Activated CD8-positive, alpha-beta memory T cell treated with anti-CD3 and anti-CD28 coated beads for 48 hours (primary cell): ENCODE results near the gene CHST12.

Source experiments
- DNase-seq, 3 experiments: peaks; one replicate each; pipeline ENCODE4 v3.0.0-alpha.2; 2020; ENCODE audit warnings: low read depth in 2 of 3, low spot score in 2 of 3

Gene CHST12

DNA sequence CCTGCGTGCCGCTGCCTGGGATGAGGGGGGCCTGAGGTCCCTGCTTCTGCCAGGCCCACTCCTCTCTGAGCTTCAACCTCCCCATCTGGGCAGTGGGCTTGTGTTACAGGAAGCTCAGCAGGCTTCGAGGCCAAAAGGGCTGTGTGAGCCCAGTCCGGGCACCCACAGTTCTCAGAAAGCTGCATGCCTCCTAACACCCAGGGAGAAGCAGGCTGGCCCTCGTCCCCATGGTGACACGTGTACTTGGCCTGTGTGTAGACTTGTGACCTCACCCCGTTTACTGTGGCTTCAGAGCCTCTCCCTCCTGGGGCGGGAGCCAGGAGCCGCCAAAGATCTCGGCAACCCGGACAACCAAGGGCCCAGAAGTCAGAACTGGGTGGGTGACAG, 75.0 kb downstream of the CHST12 start:
- DNase-seq: no peak

DNA sequence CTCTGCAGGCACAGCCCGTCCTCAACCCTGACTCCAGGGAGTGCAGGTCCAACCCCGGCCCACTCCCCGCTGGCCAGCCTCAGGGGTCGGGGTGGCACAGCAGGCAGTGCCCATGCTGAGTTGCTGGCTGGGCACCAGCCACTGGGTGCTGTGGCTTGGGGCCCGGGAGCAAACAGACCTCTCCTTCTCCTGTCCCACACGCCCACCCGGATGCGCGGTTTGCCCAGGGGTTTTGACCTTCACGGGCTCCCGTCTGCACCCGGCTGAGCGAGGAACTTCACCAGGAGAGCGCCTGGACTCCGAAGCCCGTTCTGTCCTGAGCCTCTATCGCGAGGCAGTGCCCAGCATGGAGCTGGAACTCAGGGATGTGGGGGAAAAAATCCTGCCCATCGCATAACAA, 75.4 kb downstream of the CHST12 start:
- DNase-seq: no peak

DNA sequence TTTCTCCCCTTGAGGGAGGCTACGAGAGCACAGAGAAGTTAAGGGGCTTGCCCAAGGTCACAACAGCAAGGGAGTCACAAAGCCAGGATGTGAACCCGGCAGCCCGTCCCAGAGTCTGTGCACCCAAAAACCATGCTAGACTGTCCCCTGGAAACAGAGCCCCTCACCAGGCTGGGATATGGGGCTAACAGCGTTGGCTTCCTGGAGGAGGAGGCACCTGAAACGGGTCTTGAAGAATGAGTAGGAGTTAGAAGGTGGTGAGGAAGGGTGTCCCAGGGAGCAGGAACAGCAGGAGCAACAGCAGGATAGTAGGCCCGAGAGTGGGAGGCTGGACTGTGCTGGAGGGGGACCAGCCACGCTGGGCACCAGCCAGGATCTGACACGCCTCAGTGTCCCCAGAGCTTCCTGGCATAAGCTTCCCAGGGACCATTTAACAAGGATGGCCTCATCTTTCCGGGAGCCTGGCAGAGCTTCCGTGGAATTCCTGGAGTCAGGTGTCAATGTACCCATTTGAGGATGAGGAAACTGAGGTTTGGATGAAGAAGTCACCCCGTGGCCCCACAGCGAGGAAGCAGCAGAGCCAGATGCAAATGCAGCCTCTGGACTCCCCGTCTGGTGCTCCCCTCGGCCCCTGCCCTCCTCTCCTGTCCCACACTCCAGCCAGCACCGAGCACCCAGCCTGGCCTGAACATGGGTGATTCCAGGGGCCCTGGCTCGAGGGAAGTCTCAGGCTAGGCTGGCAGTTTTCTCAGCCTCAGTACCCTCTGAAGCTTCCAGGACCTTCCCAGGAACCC, 76.1 kb downstream of the CHST12 start:
- DNase-seq: no peak

DNA sequence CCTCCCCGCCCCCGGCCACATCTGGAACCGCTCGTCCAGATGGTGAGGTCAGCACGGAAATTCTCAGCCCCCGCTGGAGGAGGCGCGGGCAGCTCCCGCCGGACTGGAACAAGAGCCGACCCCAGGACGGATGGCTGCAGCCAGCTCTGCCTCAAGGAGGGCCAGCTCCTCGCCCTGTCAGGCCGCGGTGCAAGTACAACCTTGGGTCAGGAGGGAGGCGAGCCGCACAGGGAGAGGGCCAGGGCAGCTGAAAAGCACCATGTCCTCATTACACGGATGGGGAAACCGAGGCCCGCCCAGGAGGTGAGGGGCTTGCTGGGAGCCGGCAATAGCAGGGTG, 76.6 kb downstream of the CHST12 start:
- DNase-seq: no peak

DNA sequence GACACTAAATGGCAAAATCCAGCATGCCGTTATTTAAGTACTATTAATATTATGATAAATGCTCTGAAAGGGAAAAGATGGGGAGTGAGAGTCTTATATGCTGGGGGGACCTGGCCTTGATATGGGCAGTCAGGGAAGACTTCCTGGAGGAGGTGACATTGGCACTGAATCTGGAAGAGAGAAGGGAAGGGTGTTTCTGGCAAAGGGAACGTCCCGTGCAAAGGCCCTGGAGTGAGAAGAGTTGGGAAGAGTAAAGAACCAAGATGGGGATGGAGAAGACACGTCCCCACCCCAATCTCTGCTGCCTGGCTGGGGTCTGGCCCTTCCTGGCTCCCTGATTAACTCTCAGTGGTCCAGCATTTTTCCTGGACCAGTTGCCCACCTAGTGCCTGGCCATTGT, 77.8 kb downstream of the CHST12 start:
- DNase-seq: no peak

DNA sequence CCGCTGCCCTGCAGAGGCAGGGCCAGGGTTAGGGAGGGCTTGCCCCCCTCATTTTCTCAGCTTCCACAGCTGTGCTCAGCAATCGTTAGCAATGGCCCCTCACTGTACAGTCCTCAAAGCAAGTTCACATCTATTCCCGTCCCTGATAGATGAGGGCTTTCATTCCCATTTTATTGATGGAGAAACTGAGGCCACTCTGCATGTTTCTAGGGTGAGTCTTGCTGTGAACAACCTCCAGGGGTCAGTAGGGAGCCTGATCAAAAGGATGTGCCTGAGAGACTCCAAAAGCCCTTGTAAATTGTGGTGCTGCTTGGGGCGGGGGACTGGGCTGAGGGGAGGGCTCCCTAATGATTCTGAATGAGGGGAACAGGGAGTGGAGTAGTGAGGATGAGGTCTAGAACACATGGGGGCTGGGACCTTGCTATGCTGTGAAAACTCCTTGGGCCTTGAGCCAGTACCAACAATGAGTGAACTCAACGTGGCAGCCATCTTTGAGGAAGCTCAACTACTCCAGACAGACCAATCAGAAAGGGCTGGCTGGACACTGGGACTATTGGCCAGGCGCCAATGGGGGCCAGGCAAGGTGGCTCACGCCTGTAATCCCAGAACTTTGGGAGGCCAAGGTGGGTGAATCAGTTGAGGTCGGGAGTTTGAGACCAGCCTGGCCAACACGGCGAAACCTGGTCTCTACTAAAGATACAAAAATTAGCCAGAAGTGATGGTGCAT, 79.5 kb downstream of the CHST12 start:
- DNase-seq: no peak

DNA sequence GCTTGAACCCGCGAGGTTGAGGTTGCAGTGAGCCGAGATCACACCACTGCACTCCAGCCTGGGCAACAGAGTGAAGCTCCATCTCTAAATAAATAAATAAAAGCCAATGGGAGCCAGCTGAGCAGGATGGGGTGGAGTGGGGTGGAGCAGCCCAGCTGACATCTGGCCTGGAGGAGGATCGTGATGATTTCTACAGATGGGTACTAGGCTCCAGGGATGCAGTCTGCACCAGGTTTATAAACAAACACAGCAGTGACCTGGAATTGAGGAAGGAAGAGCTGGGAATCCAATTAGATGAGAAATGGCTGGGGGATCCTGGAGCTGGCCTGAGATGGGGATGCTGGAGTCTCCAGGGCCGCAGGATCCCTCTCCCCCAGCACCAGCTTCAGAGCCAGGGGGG, 80.1 kb downstream of the CHST12 start:
- no peak for DNase-seq

DNA sequence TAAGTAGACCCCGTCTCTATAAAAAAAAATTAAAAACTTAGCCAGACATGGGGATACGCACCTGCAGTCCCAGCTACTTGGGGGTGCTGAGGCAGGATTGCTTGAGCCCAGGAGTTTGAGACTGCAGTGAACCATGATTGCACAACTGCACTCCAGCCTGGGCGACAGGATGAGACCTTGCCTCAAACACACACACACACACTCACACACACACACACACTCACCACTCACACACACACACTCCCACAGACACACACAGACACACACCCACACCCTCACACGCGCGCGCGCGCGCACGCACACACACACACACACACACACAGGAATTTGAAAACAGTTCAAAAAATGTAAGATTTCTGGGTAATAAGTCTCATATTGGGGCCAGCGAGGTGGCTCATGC, 81.5 kb downstream of the CHST12 start:
- DNase-seq: no peak

DNA sequence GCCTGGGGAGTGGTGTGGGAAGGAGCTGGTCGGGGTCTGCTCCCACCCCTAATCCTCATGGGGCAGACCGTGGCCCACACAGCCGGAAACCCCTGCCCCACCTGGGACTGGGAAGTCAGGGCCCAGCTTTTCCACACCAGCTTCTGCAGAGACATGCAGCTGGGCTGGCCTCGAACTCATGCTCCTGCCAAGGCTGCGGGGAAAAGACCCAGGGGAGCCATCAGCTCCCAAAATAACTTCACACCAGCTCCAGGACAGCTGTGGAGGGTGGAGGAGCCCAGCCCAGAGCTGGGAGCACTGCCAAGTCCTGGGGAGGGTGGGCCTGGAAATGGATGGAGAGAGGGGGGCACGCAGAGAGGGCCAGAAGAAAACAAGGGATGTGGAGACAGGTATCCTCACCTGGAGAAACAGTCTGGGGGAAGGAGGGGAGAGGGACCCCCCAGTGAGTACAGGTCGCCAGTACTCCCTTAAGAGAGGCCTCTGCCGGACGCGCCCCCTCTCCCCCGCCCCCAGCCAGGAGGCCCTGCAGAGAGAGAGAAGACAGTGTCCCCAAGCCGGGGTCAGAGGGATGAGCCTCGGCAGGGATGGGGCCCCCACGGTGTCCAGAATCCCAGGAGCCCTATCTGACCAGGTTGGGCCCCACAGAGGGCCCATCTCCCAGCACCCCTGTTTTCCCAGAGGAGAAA, 84.3 kb downstream of the CHST12 start:
- no peak for DNase-seq

DNA sequence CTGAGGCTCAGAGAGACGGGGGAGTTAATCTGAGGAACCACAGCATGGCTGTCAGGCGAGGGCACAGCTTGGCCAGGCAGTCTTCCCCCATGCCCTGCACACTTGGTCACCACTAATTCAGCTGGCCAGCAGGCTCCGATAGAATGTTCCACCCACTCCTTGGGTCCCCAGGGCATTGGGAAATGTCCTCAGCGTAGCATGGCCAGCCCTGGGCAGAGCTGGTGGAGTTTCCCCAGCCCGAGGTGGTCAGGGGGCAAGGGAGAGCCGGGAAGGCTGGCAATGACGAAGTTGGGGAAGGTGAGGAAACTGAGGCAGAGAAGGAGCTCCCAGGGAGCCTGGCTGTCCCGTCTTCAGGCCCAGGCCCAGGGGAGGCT, 84.8 kb downstream of the CHST12 start:
- no peak for DNase-seq

DNA sequence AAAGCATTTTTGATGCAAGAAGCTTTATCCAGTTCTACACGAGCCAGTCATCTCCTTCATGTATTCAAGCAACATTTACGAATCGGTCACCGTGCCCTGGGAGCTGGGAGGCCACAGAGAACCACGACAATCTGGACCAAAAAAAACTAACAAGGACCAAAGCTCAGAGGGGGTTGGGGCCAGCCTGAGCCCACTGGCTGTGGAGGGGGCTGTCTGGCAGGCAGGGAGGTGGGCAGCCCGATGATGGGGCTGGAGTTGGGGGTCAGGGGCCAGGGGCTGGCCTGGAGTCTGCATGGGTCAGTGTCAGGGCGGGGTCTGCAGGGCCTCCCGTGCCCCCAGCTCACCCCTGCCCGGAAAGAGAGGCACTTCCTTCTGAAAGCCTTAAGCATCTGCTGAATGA, 85.3 kb downstream of the CHST12 start:
- DNase-seq: no peak

DNA sequence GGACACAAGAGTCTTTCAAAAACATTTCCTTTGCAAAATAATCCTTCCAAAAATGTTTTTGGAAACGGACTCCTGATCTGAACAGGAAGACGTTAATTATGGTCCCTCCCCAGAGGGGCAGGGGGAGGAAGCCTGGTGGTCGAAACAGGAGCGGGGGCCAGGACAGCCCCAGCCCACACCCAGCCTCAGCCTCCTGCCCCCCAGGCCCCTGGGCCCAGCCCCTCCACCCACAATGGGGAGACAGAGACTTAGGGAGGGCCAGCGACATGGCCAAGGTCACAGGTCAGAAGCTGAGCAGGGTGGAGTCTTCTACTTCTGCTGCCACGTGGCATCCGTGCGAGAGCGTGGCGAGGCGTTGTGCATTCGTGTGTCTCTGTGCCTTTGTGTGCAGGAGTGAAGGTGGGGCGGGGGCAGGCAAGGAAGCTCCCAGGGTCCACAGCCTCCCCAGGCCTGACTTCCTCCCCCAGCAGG, 86.8 kb downstream of the CHST12 start:
- DNase-seq: no peak

DNA sequence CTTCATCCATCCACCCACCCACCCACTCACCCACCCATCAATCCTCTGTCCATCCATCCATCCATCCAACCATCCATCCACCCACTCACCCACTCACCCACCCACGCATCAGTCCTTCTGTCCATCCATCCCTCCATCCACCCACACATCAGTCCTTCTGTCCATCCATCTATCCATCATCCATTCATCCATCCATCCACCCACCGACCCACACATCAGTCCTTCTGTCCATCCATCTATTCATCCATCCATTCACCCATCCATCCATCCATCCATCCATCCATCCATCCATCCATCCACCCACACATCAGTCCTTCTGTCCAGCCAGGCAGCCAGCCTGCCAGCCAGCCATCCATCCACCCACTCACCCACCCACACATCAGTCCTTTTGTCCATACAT, 88.6 kb downstream of the CHST12 start:
- no peak for DNase-seq

DNA sequence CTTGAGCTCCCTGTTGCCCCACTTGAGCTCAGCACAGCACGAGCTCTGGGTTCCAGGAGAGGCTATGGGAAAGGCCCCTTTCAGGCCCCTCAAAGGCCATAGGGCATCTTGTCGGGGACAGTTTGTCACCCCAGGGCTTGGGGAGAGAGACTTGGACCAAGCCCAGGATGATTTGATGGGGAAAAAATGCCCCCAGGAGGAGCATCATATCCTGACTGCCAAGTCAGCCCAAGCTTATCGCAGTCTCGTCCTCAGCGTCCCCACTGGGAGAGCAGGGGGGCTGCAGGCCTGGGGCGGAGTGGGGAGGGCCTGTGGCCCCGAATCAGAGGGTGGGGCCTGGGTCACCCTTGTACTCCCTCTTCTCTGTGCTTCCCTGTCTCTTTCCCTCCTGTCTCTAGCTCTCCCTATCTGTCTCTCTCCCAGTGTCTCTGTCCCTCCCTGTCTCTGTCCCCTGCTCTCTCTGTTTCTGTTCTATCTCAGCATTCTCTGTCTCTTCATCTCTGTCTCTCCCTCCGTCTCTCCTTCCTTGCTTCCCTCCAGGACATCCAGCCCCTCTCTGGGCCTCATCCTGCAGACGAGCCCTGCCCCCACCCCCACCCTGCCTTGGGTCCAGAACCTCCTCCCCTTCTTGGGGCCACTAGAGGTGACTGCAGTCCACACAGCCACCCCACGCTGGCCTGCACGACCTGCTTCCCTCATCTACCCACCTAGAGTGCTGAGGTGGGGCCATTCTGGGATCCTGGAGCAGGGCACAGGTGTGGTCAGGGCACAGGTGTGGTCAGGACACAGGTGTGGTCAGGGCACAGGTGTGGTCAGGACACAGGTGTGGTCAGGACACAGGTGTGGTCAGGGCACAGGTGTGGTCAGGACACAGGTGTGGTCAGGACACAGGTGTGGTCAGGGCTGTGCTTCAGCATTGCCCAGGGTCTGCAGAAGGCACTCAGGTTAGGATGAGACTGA, 90.1 kb downstream of the CHST12 start:
- no peak for DNase-seq

DNA sequence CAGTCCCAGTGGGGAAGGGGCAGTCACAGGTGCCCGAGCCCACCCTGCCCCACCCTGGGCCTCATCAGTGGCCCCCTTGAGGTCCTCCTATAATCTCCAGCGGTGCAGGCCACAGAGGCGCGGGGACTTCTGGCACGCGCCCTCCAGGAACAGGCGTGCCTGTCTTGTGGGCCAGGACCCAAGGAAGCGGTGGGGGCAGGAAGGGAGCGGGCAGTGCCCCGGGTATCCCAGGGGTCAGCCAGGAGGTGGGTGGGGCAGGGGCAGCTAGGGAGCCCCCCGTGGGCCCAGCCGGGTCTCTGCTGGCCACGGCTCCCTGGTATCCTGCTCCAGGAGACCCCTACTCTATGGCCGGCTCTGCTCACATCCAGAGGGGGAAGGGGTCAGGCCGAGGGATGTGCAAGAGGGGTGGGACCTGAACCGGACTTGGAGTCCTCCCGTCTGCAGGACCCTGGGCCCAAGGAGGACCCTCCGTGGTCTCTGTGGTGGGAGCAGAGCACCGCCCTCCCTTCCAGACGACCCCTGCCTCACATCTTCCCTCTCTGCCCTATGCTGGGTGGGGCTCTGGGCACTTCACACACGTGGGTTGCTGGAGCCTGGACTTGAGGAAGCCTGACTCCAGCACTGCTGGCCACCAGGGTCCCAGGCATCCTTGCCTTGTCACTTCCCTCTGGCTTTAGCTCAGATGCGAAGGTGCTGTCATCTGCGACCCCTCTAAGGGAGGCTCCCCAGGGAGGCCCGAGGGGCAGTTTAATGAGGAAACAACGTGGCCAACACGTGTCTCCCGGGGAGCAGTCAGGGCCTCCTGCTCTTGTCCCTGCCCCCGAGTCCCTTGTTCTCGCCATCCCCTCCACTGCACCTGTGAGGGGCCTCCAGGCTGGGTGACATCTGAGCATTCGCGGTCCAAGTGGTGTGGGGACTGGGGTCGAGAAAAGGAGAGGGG, 91.0 kb downstream of the CHST12 start:
- DNase-seq: no peak

DNA sequence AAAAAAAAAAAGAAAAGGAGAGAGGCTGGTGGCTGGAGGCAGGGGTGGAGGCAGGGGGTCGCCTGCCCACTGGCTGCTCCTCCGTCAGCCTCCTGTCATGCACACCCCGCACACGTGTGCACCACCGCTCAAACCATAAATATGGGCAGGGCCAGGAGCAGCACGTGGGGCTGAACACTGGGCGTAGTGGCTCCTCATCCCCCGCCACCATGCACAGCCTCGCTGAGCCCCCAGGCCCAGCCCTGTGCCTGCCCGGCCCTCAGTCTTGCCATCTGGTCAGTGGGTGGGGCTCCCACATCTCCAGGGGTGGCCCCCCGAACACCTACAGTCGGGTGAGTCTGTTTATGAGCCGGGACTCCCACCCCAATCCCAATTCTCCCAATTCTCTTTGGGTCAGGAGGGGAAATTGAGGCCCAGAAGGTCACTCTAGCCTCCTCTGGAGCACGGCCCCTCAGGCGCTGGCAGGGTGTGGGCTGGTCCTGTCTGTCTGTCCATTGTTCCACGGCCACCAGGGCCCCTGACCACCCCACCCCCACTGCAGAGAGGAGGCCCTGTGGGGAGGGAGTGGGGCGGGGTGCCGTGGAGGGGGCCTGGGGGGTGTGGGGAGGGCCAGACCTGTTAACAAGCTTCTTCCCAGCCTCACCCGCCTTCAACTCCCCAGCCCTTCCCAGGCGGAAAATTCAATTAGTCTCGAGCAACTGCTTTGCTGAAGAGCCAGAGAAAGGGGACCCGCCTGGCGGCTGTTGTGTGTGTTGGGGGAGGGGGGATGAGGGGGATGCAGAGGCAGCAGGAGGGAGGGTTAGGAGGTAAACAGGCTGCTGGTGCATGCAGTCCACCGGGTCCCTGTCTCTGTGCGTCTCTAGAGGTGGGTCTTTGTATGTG, 92.2 kb downstream of the CHST12 start:
- DNase-seq: no peak

DNA sequence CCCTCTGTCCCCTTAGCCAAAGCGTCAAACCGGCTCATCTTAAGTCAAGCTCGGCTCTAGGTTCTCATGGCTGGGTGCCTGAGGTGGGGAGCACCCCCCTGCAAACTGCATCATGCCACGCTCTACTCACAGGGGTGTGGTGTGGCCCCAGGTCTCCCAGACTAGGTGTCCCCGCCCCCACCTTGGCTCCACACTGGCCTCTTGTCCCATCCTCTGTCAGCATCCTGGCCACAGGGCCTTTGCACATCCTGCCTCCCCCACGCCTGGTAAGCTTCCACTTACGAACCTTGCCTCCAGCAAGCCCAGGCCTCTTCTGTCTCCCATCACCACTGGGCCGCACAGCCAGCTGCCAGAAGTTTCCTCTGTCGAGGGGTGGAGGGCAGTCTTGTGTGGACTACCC, 93.0 kb downstream of the CHST12 start:
- no peak for DNase-seq

DNA sequence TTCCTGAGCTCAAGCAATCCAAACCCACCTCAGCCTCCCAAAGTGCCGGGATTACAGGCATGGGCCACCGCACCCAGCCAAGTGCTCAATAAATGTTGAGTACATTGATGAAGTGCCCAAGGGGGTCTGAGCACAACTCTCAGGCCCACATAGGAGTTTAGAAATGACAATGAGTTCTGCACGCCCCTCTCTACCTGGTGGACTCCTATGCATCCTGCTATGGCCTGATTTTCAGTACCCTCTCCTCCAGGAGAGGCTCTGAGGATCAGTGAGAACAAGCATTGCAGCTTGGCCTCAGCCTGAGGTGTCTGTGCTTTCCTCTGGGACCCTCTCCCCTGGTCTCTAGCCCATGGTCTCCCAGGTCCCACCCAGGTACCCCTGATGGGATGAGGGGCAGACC, 93.7 kb downstream of the CHST12 start:
- no peak for DNase-seq
